Kidney tubule cell (primary cell): ENCODE measurements around the gene MYO18B.

Experiments used
- DNase-seq: peaks from one replicate; pipeline ENCODE4 v3.0.0-alpha.2; 2018; ENCODE audit warnings: low spot score

Gene MYO18B

DNA sequence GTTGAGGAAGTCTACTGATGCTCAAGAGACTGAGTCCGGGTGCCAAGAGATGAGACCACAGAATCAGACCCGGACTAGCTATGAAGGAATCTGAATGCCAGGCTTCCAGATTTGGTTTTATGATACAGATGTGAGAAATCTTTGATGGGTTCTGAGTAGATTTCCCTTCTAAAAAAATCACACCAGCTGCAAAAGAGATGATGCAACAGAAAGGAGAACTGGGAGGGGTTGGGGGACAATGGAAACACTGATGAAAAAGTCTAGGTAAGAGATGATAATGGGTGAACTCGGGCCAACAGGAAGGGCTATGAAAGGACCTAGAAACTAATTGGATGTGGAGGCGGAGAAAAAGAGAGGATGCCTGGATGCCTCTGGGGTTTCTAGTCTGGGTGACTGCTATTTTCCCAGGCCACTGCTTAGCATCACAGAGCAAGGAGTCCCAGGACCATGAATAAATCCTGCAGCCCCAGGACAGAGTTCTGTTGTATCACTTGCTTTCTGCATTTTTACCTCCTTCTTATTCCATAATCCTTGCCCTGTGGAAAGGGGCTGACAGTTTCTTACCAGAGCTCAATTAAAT, 311.8 kb downstream of the MYO18B start:
- no peak for DNase-seq

- DNase-seq: no peak
These were observed 313.0 kb downstream of the MYO18B start for GRCh38 chr22:26054841-26055605.

DNA sequence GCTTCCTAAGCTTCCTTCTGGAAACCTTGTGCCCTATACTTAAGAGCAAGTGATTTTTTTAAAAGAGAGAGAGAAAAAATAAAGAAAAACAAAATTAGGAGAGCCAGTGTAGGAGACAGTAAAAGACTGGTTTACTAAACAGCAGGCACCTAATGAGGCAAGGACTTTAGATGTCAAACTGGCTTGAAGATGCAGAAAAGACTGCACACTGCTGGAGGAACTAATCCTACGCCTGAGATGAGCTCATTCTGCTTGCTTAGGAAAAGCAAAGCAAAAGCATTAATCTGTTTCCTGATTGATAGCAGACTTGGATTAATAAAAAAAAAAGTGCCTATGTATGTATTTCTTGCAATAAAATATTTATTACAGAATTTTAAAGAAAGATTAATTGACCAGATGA, 313.7 kb downstream of the MYO18B start:
- no peak for DNase-seq

GRCh38 chr22:26056455-26057200, 314.6 kb downstream of the MYO18B start:
- DNase-seq: no peak

GRCh38 chr22:26057731-26058130, 315.7 kb downstream of the MYO18B start:
- DNase-seq: no peak

DNA sequence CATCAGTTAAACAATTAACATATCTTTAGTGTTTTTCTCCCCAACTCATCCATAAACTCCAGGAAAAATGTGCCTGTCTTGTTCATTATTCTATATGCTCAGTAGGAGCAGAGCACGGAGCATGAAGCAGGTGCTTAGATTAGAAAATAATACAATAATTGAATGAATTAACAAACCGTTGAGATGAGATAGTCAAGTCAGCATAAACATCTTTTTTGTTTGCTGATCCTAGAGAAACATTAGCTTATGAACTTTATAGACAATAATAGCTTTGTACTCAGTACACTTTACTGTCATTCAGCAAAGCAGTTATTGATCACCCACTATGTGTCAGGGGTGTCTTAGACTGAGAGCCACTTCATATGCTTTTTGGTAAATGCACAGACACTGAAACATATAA, 322.1 kb downstream of the MYO18B start:
- DNase-seq: no peak

DNA sequence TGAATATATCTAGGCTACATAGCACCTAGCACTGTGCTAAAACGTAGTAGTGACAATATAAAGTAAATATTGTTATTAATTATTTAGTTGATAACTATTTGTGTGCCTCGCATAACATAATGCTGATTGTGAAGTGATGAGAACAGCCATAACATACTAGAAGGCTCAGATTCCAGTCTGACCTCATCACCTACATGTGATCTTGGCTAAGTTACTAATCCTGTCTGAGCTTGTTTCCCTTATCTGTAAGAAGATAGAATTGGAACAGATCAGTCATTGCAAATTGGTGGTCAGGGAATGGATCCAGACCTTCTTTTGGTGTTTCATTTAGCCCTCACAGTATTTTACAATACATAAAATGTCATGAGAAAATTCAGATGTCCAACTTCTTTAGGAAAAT, 323.9 kb downstream of the MYO18B start:
- no peak for DNase-seq

GRCh38 chr22:26066534-26066933, 324.5 kb downstream of the MYO18B start:
- DNase-seq: no peak

DNA sequence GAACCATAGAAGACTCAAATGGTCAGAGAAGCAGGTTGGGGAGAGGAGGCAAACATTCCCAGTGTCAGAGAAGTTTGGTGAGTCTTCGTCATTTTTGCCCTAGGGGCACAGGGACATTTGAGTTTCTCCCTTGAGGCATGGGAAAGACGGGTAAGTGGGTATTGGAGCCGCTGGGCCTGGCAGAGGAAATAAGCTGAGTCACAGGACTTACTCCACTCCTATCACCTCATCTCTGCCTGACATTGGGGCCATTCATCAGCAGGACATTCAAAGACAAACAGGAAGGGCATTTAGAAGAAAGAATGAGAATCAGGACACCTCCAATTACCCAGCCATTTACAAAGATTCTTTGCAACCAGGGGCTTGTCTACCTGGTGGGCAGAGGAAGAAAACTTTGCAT, 326.6 kb downstream of the MYO18B start:
- no peak for DNase-seq

GRCh38 chr22:26072621-26073020, 330.6 kb downstream of the MYO18B start:
- DNase-seq: no peak

DNA sequence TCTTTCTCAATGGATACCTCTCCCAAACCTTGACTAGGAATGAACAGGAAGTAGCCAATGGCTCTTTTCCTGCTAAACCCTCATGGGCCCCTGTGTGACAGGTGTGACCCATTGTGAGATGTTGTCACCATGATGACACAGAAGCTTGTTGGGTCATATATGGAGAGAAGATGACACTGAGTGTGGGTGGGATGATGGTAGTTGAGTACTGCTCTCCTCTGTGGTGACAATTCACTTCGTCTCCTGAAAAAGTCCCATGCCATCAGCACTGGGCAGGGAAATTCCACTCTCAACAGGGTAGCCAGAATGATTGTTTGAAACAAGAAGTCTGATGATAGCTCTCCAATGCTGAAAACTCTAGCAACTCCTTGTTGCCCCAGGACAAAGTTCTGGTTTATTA, 333.3 kb downstream of the MYO18B start:
- no peak for DNase-seq

DNA sequence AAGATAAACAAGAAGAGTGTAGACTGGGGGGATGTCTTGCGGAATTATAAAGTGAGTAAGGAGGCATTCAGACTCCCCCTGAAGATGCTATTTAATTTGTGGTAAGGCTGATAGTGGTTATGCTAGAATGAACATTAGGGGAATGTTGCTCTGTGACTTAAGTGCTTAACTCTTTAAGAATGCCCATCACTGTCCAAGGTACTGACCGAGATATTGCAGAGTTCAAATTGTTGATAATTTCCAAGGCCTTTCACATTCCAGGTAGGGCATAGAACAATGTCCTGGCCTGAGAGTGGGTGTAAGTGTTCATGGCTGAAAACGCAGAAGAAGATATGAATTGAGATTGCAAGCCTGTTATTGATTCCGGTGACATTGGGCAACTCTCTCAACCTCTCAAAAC, 337.0 kb downstream of the MYO18B start:
- DNase-seq: no peak
